NCI-H748 (cell line): Measurements from ENCODE around the gene KCNN4.
"Not testable (repeated sequence)": the region's sequence is repeated elsewhere in the genome, so short reads cannot be mapped to it uniquely, and the experiment has no call there.

Experiments used
- DNase-seq: peaks from one replicate; lab custom pipeline; 2025; ENCODE audit not compliant: unreplicated experiment; lab: John Stamatoyannopoulos, UW

KCNN4 gene

GRCh38 chr19:43780706-43781525, at the start of gene KCNN4:
TSS of gene KCNN4 (minus strand) at chr19:43780973. CDS start at chr19:43780861, 112 bp downstream.
- DNase-seq = no peak

- peak; percentile 97 for DNase-seq
Measured at GRCh38 chr19:43826787-43827754, 46.3 kb upstream of the KCNN4 start, which contains the start of gene ZNF283. TSS of gene ZNF283 (plus strand) at chr19:43827321. CDS start at chr19:43833505, 6,184 bp downstream.

DNA sequence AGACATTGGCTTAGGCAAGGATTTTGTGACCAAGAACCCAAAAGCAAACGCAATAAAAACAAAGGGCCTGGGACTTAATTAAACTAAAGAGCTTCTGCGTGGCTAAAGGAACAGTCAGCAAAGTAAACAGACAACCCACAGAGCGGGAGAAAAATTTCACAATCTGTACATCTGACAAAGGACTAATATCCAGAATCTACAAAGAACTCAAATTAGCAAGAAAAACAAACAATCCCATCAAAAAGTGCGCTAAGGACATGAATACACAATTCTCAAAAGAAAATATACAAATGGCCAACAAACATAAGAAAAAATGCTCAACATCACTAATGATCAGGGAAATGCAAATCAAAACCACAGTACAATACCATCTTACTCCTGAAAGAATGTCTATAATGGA, 43.8 kb upstream of the KCNN4 start:
- peak; percentile 47 for DNase-seq

GRCh38 chr19:43823856-43824255, 43.1 kb upstream of the KCNN4 start:
- DNase-seq = not testable (repeated sequence)

- DNase-seq = no peak
Measured at GRCh38 chr19:43820884-43821215, 40.1 kb upstream of the KCNN4 start.

GRCh38 chr19:43820098-43820883, 39.5 kb upstream of the KCNN4 start:
- DNase-seq = no peak

DNA sequence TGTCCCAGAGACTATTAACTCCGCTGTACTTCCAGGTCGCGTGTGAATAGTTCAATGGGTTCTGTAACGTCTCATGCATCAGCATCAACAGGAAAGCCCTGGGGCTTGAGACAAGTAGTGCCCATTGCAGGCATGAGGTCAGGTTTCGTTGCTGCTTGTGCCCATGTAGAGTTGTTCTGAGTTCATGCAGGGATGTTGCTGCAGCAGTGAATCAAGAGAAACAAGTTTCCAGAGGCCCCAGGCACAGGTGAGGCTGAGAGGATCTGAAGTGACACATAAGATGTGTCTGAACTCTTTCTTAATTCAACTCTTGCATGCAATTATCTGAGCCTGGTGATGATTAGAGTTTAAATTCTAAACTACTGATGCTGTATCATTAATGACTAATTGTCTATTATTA, 37.7 kb upstream of the KCNN4 start:
- no peak for DNase-seq

DNA sequence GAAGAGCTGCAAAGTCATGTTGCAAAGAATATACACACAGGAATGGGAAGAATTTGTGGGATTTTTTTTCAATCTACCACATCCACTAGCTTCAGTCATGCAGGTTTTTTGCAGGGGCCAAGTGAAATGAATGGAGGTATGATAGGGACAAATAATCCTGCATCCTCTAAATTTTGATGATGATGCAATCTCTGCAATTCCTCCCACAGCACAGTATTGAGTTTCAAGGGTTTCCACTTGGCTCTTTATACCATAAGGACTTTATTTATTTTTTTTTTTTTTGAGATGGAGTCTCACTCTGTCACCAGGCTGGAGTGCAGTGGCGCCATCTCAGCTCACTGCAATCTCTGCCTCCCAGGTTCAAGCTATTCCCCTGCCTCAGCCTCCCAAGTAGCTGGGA, 36.7 kb upstream of the KCNN4 start:
- DNase-seq = not testable (repeated sequence)

GRCh38 chr19:43814663-43815352, 34.0 kb upstream of the KCNN4 start:
- no peak for DNase-seq

DNA sequence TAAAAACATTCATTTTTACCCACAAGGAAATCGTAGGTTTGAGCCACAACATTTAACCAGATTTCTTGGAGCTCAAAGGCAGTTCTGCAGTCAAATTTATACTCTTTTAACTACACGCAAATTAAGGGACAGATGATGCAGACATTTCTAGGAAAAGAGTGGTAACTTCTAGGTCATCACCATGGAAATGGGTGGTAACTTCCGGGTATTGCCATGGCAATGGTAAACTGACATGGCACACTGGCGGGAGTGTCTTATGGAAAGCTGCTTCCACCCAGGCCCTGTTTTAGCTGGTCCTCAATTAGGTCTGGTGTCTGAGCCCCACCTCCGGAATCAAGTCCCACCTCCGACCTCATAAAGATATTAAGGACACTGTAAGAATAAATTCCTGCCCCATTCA, 31.9 kb upstream of the KCNN4 start:
- DNase-seq = peak; percentile 16

GRCh38 chr19:43812259-43812658, 31.5 kb upstream of the KCNN4 start:
- DNase-seq = no peak

DNA sequence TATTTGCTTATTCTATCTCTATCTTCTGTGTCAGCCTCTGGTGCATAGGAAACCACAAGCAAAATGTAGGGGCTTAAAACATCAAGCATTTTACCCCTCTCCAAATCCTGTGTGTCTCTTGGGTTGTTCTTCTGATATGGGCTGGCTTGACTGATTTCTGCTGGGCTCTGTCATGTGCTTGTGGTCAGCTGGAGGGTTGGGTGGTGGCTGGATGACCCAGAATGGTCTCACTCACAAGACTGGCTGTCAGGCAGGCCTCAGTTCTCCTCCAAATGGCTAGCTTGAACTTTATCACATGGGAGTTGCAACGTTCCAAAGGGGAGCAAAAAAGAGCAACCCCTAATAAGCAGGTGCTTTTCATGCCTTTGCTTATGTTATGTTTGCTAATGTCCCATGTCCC, 31.1 kb upstream of the KCNN4 start:
- no peak for DNase-seq

DNA sequence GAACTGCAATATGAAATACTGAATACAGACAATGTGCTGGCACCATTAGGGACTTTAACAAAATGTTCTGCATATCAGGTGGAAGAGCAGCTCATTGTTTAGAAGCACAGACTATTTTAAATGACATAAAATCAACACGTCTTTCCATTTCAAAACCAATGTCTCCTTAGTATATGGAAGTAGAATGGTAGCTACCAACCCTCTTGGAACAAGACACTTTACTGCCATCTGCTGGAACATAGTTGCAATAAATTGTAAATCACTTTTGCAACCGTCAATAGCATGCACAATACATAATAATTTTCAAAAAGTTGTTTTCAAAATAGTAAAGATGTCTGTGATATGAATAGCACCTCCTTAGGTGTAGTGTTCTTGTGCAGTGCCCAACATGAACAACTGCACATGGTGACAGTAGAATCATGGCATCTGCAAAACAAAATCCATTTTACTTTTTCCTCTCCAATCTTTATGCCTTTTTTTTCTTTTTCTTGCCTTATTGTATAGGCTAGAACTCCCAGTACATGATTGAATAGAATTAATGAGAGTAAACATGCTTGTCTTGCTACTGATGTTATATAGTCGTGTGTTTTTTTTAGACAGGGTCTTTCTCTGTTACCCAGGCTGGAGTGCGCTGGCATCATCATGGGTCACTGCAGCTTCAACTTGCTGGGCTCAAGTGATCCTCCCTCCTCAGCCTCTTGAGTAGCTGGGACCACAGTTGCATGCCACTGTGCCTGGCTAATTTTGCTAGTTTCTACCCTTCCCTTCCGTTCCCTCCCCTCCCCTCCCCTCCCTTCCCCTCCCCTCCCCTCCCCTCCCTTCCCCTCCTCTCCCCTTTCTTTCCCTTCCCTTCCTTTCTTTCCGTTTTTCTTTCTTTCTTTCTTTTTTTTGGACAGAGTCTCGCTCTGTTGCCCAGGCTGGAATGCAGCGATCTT, 29.3 kb upstream of the KCNN4 start:
- DNase-seq = peak; percentile 78

DNA sequence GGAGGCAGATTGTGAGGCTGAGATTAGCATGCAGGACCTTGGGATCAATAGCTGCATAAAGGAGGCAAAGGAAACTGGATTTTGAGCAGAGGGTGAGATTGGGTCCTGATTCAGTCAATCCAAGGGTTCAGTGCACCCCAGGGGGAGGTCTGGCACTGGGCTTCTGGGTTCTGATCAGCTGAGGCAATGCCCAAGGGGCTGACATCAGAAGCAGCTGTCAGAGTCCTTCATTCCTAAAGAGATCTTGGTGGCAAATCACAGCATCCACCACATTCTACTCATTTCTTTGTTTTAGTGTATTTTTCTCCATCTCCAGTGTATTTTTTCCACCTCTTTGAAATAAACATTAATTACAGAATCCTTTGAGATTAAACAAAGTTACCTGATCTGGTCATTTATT, 26.9 kb upstream of the KCNN4 start:
- DNase-seq = no peak

GRCh38 chr19:43806848-43807247, 26.1 kb upstream of the KCNN4 start:
- no peak for DNase-seq

DNA sequence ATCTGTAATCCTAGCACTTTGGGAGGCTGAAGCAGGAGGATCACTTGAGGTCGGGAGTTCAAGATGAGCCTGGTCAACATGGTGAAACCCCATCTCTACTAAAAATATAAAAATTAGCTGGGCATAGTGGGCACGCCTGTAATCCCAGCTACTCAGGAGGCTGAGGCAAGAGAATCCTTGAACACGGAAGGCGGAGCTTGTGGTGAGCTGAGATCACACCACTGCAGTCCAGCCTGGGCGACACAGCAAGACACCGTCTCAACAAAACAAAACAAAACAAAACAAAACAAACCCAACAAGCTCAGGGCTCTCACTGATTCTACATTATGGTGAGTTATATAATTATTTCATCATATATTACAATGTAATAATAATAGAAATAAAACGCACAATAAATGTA, 25.6 kb upstream of the KCNN4 start:
- DNase-seq = not testable (repeated sequence)

DNA sequence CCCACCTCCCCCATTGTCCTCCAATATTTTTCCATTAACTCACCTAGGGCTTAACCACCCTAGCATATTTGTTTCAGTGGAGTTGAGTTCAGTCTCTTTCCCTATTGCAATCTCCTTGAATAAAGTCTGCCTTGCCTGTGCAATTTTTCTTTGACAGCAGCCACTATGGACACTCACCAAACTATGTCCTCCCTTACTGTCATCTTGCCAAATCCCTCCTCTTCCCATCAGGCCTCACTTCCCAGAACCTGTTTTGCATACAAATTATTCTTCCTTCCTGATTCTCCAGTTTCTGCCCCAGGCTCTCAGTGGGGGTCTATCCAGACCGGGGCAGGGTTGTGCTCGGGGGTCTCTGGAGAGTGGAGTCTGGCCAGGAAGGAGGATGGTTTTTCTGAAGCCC, 23.7 kb upstream of the KCNN4 start:
- DNase-seq = no peak

- no peak for DNase-seq
Measured at GRCh38 chr19:43802216-43802951, 21.6 kb upstream of the KCNN4 start, which contains the start of gene LYPD5. TSS of gene LYPD5 (minus strand) at chr19:43802447. CDS start at chr19:43802380, 67 bp downstream.
